ENCODE measurements around the gene NPS. TPM values are rescaled to one million over a fixed set of nuclear protein-coding genes. Genes with fewer than 3 reads are reported as not detected.

Gene NPS
- total RNA-seq, 1 experiment from 2014 or later: not detected

DNA sequence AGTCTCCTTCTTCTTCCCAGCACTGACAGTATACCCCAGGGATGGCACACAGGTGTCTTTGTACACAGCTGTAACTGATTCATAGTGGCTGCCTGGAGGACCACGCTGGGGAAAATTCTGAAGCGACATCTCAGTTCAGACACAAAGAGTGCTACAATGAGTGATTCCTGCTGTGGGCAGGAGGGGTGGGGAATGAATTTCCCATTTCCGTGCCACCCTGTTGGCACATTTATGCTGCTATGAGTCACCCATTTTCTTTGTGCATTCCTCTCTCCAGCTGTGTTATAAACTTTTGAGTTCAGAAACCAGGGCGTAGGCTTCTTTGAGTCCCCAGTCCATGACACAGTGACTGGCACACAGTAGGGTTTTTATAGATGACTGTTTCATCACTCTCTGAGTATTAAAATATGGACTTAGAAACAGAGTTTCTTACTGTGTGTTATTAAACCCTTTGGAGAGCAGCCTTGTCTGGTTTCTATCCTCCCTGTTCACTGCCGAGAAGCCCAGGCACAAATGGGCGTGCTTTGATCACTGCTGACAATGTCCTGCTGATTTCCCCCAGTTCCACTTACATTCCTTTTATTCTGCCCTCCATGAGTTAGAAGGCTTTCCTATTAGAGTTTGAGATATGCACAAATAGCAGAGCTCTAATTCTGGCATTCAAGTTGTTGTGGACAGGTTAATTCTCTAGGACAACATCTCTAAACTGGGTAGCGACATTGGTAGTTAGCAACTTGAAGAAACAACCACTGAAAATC is 24.0 kb upstream of the NPS start:
- no peaks in the 10 kb centered on the region for H3K36me3 Mint-ChIP-seq (ENCODE audit: insufficient read depth, unreplicated experiment)
- H3K4me3 ChIP-seq (ENCODE audit: low read depth, low read length): no peak overlapping the region
- no peaks in the 10 kb centered on the region for H3K36me3 ChIP-seq (ENCODE audit: control insufficient read depth, insufficient read depth, low read length)
- H3K4me3 Mint-ChIP-seq (ENCODE audit: unreplicated experiment): no peak overlapping the region
- H3K9me3 ChIP-seq: no peaks in the 10 kb centered on the region
- TF ChIP-seq, protein P1, sequence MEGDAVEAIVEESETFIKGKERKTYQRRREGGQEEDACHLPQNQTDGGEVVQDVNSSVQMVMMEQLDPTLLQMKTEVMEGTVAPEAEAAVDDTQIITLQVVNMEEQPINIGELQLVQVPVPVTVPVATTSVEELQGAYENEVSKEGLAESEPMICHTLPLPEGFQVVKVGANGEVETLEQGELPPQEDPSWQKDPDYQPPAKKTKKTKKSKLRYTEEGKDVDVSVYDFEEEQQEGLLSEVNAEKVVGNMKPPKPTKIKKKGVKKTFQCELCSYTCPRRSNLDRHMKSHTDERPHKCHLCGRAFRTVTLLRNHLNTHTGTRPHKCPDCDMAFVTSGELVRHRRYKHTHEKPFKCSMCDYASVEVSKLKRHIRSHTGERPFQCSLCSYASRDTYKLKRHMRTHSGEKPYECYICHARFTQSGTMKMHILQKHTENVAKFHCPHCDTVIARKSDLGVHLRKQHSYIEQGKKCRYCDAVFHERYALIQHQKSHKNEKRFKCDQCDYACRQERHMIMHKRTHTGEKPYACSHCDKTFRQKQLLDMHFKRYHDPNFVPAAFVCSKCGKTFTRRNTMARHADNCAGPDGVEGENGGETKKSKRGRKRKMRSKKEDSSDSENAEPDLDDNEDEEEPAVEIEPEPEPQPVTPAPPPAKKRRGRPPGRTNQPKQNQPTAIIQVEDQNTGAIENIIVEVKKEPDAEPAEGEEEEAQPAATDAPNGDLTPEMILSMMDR (IDR thresholded peaks at IDR 0.05; ENCODE audit: insufficient read depth in 1 of 2, low read depth in 1 of 2, low read length in 1 of 2, severe bottlenecking in 1 of 2, unreplicated experiment in 1 of 2): no peak
- no peaks in the 10 kb centered on the region for H3K4me1 Mint-ChIP-seq (ENCODE audit: low read depth, unreplicated experiment)
- intact Hi-C loops (cut with micrococcal nuclease; ENCODE audit: unreplicated experiment): no loop called here
- no peak overlapping the region for H3K27ac Mint-ChIP-seq (ENCODE audit: unreplicated experiment)
- ChIA-PET CTCF (no interaction called here), POLR2A (no interaction called here)
- no peaks in the 10 kb centered on the region for H3K4me1 ChIP-seq
- no peaks in the 10 kb centered on the region for H3K27me3 ChIP-seq (replicated peaks; ENCODE audit: control insufficient read depth, insufficient read depth, low read length)
- BruUV-seq (replicated peaks): no TSS peak
- no peaks in the 10 kb centered on the region for H3K9me3 Mint-ChIP-seq (ENCODE audit: unreplicated experiment)
- DNase-seq: no peak
- peaks cover 35% of the 10 kb centered on the region for H3K27me3 Mint-ChIP-seq (ENCODE audit: insufficient read depth, unreplicated experiment)

DNA sequence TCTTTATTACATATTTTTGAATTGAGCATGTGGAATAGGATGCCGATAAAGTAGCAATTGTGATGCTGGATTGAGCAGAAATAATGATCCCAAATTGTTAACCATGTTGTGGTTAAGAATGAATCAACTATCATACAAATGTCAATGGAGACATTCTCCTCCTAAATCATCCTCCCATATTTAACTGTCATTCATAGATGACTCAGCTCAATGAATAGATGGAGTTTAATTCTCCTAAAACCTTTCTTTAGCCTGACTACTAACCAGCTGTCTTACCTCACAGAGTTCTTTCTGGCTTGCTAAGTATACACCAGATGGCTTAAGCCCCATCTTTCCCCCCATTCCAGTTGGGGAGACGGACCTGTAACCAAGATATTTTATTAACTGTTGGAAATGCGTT is 23.4 kb upstream of the NPS start:
- Histone ChIP-seq H3K4me3 (ENCODE audit: low read depth, low read length) (no peak overlapping the region), H3K4me1 (no peaks in the 10 kb centered on the region), H3K36me3 (ENCODE audit: control insufficient read depth, insufficient read depth, low read length) (no peaks in the 10 kb centered on the region), H3K27me3 (replicated peaks; ENCODE audit: control insufficient read depth, insufficient read depth, low read length) (no peaks in the 10 kb centered on the region), H3K9me3 (no peaks in the 10 kb centered on the region)
- H3K9me3 Mint-ChIP-seq (ENCODE audit: unreplicated experiment): no peaks in the 10 kb centered on the region
- CTCF ChIA-PET: no interaction called here
- no TSS peak for BruUV-seq (replicated peaks)
- TF ChIP-seq, protein P1 (IDR thresholded peaks at IDR 0.05; ENCODE audit: insufficient read depth in 1 of 2, low read depth in 1 of 2, low read length in 1 of 2, severe bottlenecking in 1 of 2, unreplicated experiment in 1 of 2): no peak
- no peaks in the 10 kb centered on the region for H3K36me3 Mint-ChIP-seq (ENCODE audit: insufficient read depth, unreplicated experiment)
- no peaks in the 10 kb centered on the region for H3K4me1 Mint-ChIP-seq (ENCODE audit: low read depth, unreplicated experiment)
- H3K27me3 Mint-ChIP-seq (ENCODE audit: insufficient read depth, unreplicated experiment): peaks cover 34% of the 10 kb centered on the region
- intact Hi-C loops (cut with micrococcal nuclease; ENCODE audit: unreplicated experiment): no loop called here
- no peak overlapping the region for H3K4me3 Mint-ChIP-seq (ENCODE audit: unreplicated experiment)
- no peak for DNase-seq
- H3K27ac Mint-ChIP-seq (ENCODE audit: unreplicated experiment): no peak overlapping the region
- POLR2A ChIA-PET: no interaction called here

DNA sequence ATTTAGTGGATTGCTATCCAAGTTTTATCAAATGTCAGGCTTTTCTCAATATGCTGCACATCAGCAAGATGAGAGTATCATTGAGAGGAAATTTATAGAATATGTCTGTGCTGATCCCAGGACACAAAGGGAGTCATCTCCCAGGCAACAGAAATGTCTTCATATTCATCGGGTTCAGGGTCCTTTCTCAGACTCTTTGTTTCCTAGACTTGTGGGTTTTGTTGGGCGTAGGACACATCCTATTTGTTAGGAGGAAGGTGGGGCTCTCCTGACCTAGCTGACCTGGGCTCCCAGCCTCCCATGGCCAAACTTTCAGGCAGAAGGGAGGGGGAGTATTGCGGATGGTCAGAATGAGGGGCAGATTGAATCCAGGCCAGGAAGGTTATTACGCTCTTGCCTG is 22.9 kb upstream of the NPS start:
- intact Hi-C loops (cut with micrococcal nuclease; ENCODE audit: unreplicated experiment): no loop called here
- Mint-ChIP-seq H3K4me3 (ENCODE audit: unreplicated experiment) (no peak overlapping the region), H3K27ac (ENCODE audit: unreplicated experiment) (no peak overlapping the region), H3K9me3 (ENCODE audit: unreplicated experiment) (no peaks in the 10 kb centered on the region), H3K4me1 (ENCODE audit: low read depth, unreplicated experiment) (no peaks in the 10 kb centered on the region), H3K27me3 (ENCODE audit: insufficient read depth, unreplicated experiment) (peaks cover 34% of the 10 kb centered on the region), H3K36me3 (ENCODE audit: insufficient read depth, unreplicated experiment) (no peaks in the 10 kb centered on the region)
- no TSS peak for BruUV-seq (replicated peaks)
- no peak overlapping the region for H3K4me3 ChIP-seq (ENCODE audit: low read depth, low read length)
- no peaks in the 10 kb centered on the region for H3K4me1 ChIP-seq
- H3K9me3 ChIP-seq: no peaks in the 10 kb centered on the region
- CTCF ChIA-PET: no interaction called here
- H3K36me3 ChIP-seq (ENCODE audit: control insufficient read depth, insufficient read depth, low read length): no peaks in the 10 kb centered on the region
- H3K27me3 ChIP-seq (replicated peaks; ENCODE audit: control insufficient read depth, insufficient read depth, low read length): no peaks in the 10 kb centered on the region
- TF ChIP-seq, protein P1 (IDR thresholded peaks at IDR 0.05; ENCODE audit: insufficient read depth in 1 of 2, low read depth in 1 of 2, low read length in 1 of 2, severe bottlenecking in 1 of 2, unreplicated experiment in 1 of 2): no peak
- no peak for DNase-seq
- POLR2A ChIA-PET: no interaction called here

Measured in Caco-2 (cell line).